GM21717 (cell line): Measurements from ENCODE around the gene KDM3A.

Experiments used
- ATAC-seq: cut with Tn5 transposase; IDR thresholded peaks from one replicate; pipeline ENCODE4 v1.9.1; 2021; ENCODE audit warnings: mild to moderate bottlenecking, moderate library complexity; ENCODE audit not compliant: unreplicated experiment

Gene KDM3A

DNA sequence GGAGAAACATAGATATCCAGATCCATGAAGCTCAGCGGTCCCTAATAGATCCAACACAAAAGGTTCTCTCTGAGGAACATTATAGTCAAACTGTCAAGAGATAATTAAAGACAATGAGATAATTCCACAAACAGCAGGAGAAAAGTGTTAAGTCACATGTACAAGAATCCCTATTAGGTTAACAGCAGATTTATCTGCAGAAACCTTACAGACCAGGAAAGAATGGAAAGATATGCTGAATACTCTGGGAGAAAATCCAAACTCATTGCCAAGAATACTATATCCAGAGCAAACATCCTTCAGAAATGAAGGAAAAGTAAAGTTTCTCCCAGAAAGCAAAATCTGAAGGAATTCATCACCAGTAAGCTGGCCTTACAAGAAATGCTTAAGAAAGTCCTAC, 10.8 kb upstream of the KDM3A start:
- ATAC-seq = no peak

GRCh38 chr2:86433137-86433536, 8.0 kb upstream of the KDM3A start:
- ATAC-seq = no peak

GRCh38 chr2:86434290-86434689, 6.9 kb upstream of the KDM3A start:
- ATAC-seq = no peak

DNA sequence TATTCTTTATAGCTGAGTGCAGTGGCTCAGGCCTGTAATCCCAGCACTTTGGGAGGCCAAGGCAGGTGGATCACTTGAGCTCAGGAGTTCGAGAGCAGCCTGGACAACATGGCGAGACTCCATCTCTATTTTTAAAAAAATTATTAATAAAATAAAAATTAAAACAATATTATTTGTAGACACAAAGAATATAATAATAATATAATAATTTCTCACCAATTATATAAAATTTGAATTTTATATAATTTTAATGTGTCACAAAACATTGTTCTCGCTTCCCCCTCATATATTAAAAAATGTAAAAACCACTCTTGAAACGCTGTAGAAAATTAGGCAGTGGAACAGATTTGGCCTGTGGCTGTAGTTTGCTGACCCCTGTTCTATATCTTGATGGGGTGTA, 5.6 kb upstream of the KDM3A start:
- no peak for ATAC-seq

GRCh38 chr2:86436328-86436727, 4.8 kb upstream of the KDM3A start:
- no peak for ATAC-seq

DNA sequence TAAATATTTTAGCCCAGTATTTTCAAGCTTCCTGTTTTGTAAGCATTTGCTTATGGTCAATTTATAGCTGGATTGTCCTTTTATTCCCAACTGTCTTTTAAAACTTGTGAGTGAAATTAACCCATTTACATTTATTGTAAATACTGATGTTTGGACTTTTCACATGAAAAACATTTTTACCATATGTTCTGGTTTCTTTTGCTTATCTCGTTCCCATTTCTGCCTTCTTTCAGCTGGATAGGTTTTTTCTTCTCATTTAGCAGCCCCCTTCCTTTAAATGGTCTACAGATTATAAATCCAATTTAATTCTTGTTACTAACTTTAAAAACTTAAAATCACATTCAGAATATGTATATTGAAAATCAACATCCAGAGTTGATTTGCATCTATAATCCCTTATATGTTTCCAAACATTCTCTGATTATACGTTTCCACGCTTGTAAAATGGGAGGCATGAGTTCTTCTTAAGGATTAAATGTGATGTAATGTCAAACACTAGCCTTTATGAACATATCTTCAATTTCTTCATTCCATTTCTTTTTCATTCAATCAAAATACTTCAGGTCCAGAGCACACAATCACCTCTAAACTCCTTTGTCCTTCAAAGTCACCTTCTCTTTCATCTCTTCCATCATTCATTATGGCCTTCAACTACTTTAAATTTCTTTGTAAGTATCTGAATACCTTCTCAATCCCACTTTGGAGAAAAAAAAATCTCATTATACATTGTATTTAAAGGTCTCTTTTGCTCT, 1.1 kb upstream of the KDM3A start:
- ATAC-seq = no peak

- peak; percentile 19 for ATAC-seq
Observed at GRCh38 chr2:86441392-86441881, 266 bp downstream of the KDM3A start.

DNA sequence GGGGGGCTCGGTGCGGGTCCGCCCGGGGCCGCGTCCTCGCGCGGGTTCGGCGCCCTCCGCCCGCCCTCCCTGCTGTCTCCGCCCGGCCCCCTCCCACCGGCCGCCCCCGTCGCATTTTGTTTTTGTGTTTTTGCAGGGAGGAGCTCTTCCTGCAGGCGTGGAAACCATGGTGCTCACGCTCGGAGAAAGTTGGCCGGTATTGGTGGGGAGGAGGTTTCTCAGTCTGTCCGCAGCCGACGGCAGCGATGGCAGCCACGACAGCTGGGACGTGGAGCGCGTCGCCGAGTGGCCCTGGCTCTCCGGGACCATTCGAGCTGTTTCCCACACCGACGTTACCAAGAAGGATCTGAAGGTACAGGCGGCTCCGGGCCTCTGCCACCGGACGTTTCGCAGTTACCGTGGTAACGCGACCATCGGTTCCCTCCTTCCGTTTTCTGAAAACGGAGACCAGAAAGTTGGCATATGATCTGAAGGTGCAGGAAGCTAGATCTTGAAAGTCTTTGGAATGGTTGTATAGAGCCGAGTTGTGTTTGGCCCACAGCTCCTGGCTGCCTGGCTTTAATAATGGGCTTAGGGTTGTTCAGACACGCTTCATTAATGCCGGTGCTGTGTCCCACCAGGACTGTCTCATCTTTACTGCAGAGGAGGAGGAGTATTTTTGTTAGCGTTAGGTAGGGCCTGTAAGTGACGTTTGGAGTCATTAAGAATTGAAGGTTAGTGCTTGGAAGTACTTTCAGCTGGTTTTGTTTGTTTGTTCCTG, 891 bp downstream of the KDM3A start:
- ATAC-seq = no peak

- peak; percentile 69 for ATAC-seq
Observed at GRCh38 chr2:86442642-86443005, 1.5 kb downstream of the KDM3A start.

- ATAC-seq = no peak
Observed at GRCh38 chr2:86443631-86444350, 2.6 kb downstream of the KDM3A start.

- no peak for ATAC-seq
Observed at GRCh38 chr2:86445436-86445835, 4.3 kb downstream of the KDM3A start.

DNA sequence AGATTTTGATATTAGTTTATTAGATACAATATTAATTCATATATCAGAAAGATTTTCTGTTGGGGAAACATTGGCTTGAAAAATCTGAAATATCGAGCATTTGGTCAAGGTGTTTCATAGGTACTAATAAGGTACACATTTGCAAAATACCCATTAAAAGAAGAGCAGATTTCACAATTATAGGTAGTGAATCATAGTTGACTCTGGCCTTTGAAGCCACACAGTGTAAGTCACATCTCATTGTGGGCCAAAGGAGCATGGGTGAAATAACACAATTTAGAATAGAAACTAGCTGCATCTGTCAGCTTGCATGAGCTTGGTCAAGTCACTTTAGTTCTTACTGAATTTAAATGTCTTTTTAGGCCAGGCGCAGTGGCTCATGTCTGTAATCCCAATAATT, 4.9 kb downstream of the KDM3A start:
- ATAC-seq = no peak

DNA sequence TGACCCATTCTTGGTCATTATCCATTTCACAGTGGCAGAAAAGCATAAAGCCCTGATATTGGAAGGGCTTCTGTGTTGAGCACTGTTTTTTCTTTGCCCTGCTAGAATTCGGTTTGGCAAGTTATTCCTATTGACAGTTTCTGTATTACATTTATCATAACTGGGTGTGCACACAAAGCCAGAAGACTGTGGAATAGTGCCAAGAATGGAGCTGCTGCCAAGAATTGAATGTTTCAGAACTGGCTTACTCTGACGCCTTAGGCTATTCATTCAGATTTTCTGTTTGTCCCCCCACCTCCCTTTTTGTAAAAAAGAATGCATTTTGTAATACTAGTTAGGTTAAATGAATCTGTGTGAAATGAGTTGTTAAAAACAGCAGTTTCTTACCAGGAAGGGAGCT, 12.7 kb downstream of the KDM3A start:
- no peak for ATAC-seq

GRCh38 chr2:86454238-86454637, 13.1 kb downstream of the KDM3A start:
- ATAC-seq = no peak

DNA sequence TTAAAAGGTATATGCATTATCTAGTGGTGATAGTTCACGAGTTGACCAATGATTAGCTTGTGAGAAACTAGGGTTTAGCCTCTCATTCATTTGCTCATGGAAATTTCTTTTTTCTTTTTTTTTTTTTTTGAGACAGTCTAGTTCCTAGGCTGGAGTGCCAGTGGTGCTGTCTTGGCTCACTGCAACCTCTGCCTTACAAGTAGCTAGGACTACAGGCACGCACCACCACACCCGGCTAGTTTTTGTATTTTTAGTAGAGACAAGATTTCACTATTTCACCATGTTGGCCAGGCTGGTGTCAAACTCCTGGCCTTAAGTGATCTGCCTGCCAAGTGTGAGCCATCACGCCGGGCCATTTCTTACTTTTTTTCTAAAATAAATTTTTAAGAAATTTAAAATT, 14.0 kb downstream of the KDM3A start:
- ATAC-seq = no peak

DNA sequence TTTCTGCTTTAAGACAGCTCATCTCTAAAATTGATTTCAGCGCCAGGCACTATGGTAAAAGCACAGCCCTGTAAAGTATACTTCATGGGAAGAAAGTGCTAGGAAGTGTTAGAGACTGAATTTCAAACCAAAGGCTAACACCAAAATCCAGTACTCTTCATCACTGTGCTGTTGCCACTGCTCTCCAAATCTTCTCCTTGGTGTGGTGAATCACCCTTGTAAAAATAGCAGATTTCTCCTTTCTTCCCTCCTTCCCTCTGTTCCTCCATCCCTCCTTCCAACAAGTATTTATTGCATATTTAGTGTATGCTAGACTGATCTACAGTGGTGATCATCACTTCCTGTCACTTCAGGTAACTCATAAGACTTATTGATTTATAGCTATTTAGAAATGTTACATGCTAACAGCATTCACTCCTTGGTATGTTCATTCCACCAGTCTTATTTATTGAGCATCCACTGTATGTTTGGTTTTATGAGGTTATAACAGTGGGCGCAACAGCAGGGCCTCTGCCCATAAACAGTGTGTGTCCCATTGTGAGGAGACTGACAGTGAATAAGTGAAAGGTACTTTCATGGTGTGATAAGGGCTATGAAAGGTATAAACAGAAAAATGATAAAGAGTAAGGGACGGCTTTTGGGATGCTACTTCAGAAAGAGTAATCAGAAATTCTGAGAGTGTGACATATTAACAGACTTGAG, 20.0 kb downstream of the KDM3A start:
- no peak for ATAC-seq

- no peak for ATAC-seq
Observed at GRCh38 chr2:86464652-86465051, 23.5 kb downstream of the KDM3A start.

DNA sequence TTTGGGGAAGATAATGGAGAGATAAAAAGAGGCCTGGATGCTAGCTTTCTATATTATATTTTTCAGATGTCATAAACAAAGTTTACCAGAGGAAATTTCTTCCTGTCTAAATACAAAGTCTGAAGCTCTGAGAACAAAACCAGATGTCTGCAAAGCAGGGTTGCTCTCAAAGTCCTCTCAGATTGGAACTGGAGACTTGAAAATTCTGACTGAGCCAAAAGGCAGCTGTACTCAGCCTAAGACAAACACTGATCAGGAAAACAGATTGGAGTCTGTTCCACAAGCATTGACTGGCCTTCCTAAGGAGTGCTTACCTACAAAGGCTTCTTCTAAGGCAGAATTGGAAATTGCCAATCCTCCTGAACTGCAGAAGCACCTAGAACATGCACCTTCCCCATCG, 25.1 kb downstream of the KDM3A start:
- ATAC-seq = no peak

DNA sequence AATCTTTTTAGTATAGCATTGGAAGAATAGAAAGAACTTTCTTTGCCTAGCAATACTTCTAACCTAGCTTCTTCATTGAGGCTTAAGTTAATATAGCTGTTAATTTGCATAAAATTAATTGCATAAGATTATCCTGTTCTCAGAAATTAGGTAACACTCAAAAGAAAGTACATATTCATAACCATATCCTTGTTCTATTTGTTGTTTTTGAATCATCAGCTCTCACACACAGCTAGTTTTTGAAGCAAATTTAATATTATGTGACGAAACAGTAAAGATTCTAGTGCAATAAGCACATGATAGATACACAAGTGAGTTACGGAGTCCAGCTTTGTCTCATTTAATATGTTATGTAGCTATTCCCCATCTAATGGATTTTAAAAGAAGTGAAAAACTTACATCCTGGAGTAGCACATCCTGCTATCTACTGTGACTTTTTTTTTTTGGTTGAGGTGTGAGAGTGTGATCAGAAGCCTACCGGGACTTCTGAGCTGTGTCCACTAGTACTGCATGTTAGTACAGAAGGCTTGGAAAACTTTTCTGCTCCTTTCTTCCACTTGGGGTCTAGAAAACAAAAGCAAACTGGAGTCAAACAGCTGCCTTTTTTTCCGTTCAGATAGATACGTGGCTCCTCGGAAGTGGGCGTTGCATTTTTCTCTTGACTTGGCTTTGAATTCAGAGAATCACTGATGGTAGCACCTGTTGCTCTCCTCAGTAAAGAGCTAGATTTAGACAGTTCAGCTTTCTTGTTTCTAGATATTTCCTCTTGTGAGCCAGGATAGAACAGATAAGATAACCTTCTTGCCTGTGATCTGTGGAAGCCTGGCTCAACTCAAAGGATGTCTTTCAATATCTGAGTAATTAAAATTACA, 27.2 kb downstream of the KDM3A start:
- ATAC-seq = no peak

DNA sequence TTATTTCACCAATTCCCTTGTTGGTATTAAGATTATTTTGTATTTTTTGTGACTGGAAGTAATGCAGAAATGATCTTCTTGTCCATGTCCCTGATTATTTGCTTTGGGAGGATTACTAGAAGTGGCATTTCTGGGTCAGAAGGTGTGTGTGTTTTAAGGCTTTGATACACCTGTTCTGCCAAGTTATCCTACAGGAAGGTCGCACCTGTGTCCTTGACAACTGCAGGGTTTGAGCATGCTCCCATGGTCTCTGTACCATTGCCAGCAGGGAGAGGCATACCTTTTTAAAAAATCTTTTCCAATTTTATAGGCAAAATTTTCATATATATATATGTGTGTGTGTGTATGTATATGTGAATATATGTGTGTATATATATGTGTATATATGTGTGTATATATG, 29.7 kb downstream of the KDM3A start:
- ATAC-seq = no peak
